HEK293T (cell line): Measurements from ENCODE around the gene CTBP1.

Experiments used
- CTCF ChIA-PET: fragments of 350-600 bp; formaldehyde crosslinking; extraction: SDS; loops from one replicate; lab custom pipeline; 2021; ENCODE audit warnings: antibody characterized with exemption, inconsistent platforms; lab: Yijun Ruan, JAX
- POLR2A ChIA-PET: fragments of 350-600 bp; formaldehyde crosslinking; extraction: SDS; loops from one replicate; lab custom pipeline; 2020; ENCODE audit warnings: antibody characterized with exemption, inconsistent platforms; lab: Yijun Ruan, JAX
- DNase-seq: peaks from one replicate; pipeline ENCODE4 v3.0.0; 2012; ENCODE audit warnings: mixed read lengths; ENCODE audit errors: extremely low spot score
- ARNT ChIP-seq: fragments of 450-650 bp; IDR thresholded peaks from 2 replicates; pipeline ENCODE4 v1.6.1; 2017; ENCODE audit warnings: mild to moderate bottlenecking
- BHLHE40 ChIP-seq: fragments of 450-650 bp; IDR thresholded peaks from 2 replicates; pipeline ENCODE4 v1.6.1; 2016; ENCODE audit warnings: mild to moderate bottlenecking, moderate library complexity, borderline replicate concordance
- CTBP1 ChIP-seq: fragments of 450-650 bp; IDR thresholded peaks from 2 replicates; pipeline ENCODE4 v1.6.1; 2016; ENCODE audit warnings: borderline replicate concordance
- ELF4 ChIP-seq: fragments of 450-650 bp; IDR thresholded peaks from 2 replicates; pipeline ENCODE4 v1.6.1; 2017; ENCODE audit warnings: antibody characterized with exemption
- FOXA1 ChIP-seq: fragments of 450-650 bp; IDR thresholded peaks from 2 replicates; pipeline ENCODE4 v1.6.1; 2016; ENCODE audit warnings: mild to moderate bottlenecking
- FOXK2 ChIP-seq: fragments of 450-650 bp; IDR thresholded peaks from 2 replicates; pipeline ENCODE4 v1.6.1; 2016; ENCODE audit warnings: mild to moderate bottlenecking
- FOXM1 ChIP-seq: fragments of 450-650 bp; IDR thresholded peaks from 2 replicates; pipeline ENCODE4 v1.6.1; 2017; ENCODE audit warnings: mild to moderate bottlenecking, borderline replicate concordance
- HDGF ChIP-seq: fragments of 450-650 bp; IDR thresholded peaks from 2 replicates; pipeline ENCODE4 v1.6.1; 2017; ENCODE audit warnings: antibody characterized with exemption, borderline replicate concordance
- L3MBTL2 ChIP-seq: fragments of 450-650 bp; conservative IDR thresholded peaks from 2 replicates; pipeline ENCODE4 v1.6.1; 2016; ENCODE audit warnings: mild to moderate bottlenecking
- LEF1 ChIP-seq: fragments of 450-650 bp; IDR thresholded peaks from 2 replicates; pipeline ENCODE4 v1.6.1; 2017; ENCODE audit warnings: mild to moderate bottlenecking, borderline replicate concordance
- NFRKB ChIP-seq: fragments of 450-650 bp; IDR thresholded peaks from 2 replicates; pipeline ENCODE4 v1.6.1; 2016; ENCODE audit warnings: mild to moderate bottlenecking, moderate library complexity
- SP1 ChIP-seq: fragments of 450-650 bp; IDR thresholded peaks from 2 replicates; pipeline ENCODE4 v1.6.1; 2017
- SUZ12 ChIP-seq: fragments of 450-650 bp; IDR thresholded peaks from 2 replicates; pipeline ENCODE4 v1.6.1; 2016; ENCODE audit warnings: mild to moderate bottlenecking
- TARDBP ChIP-seq: fragments of 450-650 bp; IDR thresholded peaks from 2 replicates; pipeline ENCODE4 v1.6.1; 2016
- ZNF384 ChIP-seq: fragments of 450-650 bp; IDR thresholded peaks from 2 replicates; pipeline ENCODE4 v1.6.1; 2016
- TF ChIP-seq, protein P1 (sequence below): fragments of 450-650 bp; IDR thresholded peaks from 2 replicates; pipeline ENCODE4 v1.6.1; 2016

CTBP1 gene

GRCh38 chr4:1255699-1256098 is 6.8 kb upstream of the CTBP1 start:
- TF ChIP-seq BHLHE40 = no peak
- TF ChIP-seq ELF4 = no peak
- TF ChIP-seq ZNF384 = no peak
- TF ChIP-seq FOXM1 = no peak
- no peak for TF ChIP-seq NFRKB
- TF ChIP-seq SP1 = no peak
- no peak for DNase-seq
- ChIA-PET CTCF (no interaction called here), POLR2A (no interaction called here)

DNA sequence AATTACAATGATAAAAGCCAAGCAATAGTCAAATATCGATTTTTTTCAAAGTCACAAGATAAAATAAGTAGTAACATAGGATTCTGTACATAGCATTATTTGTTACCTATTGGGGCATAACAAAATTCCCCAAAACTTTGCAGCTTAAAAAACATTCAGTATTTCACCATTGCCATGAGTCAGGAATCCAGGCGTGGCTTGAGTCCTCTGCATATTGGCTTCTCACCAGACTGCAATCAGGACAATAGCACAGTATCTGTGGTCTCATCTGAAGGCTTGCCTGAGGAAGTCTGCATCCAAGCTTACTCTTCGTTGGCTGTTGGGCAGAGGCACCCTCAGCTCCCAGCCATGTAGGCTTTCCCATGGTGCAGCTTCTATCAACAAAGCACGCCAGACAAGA is 6.2 kb upstream of the CTBP1 start:
- no peak for TF ChIP-seq FOXK2
- no peak for TF ChIP-seq FOXA1
- no peak for TF ChIP-seq ELF4
- TF ChIP-seq ARNT = no peak
- TF ChIP-seq, protein P1, sequence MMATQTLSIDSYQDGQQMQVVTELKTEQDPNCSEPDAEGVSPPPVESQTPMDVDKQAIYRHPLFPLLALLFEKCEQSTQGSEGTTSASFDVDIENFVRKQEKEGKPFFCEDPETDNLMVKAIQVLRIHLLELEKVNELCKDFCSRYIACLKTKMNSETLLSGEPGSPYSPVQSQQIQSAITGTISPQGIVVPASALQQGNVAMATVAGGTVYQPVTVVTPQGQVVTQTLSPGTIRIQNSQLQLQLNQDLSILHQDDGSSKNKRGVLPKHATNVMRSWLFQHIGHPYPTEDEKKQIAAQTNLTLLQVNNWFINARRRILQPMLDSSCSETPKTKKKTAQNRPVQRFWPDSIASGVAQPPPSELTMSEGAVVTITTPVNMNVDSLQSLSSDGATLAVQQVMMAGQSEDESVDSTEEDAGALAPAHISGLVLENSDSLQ = no peak
- no peak for TF ChIP-seq L3MBTL2
- TF ChIP-seq NFRKB = no peak
- no peak for TF ChIP-seq FOXM1
- no peak for TF ChIP-seq CTBP1
- TF ChIP-seq TARDBP = no peak
- ChIA-PET CTCF (no interaction called here), POLR2A (interaction anchor here (0.8 kb wide), 1 partner anchor 34 kb away, joined by 3 read pairs; no protein-coding TSS in a partner anchor)
- DNase-seq = no peak

DNA sequence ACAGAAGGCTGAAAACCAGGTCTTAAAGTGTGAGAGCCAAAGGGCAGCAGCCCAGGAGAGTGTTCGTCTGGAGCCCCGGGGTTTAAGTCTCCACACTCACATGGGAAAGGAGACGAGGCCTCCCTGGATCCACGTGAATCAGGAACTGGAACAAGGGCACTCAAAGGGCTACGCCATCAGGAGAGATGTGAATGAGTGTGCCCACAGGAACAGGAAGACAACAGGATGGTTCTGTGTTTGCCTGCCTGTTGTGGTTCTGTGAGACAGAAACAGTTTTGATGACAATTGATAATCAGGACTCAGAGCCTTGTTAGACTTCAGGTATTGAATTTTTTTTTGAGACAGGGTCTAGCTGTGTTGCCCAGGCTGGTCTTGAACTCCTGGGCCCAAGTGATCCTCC is 4.9 kb upstream of the CTBP1 start:
- TF ChIP-seq ZNF384 = no peak
- TF ChIP-seq HDGF = no peak
- no peak for TF ChIP-seq NFRKB
- no peak for TF ChIP-seq LEF1
- no peak for TF ChIP-seq FOXK2
- TF ChIP-seq ELF4 = no peak
- TF ChIP-seq BHLHE40 = no peak
- no peak for TF ChIP-seq CTBP1
- no peak for TF ChIP-seq SP1
- TF ChIP-seq TARDBP = no peak
- TF ChIP-seq FOXA1 = no peak
- no peak for TF ChIP-seq ARNT
- no peak for TF ChIP-seq L3MBTL2
- ChIA-PET POLR2A (no interaction called here), CTCF (no interaction called here)
- DNase-seq = no peak

GRCh38 chr4:1252928-1253492 is 4.1 kb upstream of the CTBP1 start:
- ChIA-PET POLR2A (no interaction called here), CTCF (no interaction called here)
- TF ChIP-seq HDGF (no peak), TARDBP (no peak), LEF1 (no peak), FOXA1 (no peak), ZNF384 (no peak), SUZ12 (no peak), NFRKB (no peak), FOXK2 (no peak), FOXM1 (no peak)
- TF ChIP-seq, protein P1 = no peak
- no peak for DNase-seq

GRCh38 chr4:1251773-1252066 is 2.8 kb upstream of the CTBP1 start:
- ChIA-PET CTCF (no interaction called here), POLR2A (interaction anchor here (1.0 to 2.0 kb wide), 2 partner anchors 37 to 95 kb away, joined by 6 to 15 read pairs; partner anchors contain the start of gene UVSSA)
- no peak for DNase-seq
- TF ChIP-seq NFRKB = no peak
- TF ChIP-seq, protein P1 = no peak
- no peak for TF ChIP-seq ARNT
- no peak for TF ChIP-seq CTBP1
- TF ChIP-seq BHLHE40 = no peak
- no peak for TF ChIP-seq FOXM1
- no peak for TF ChIP-seq L3MBTL2
- no peak for TF ChIP-seq TARDBP
- TF ChIP-seq FOXK2 = no peak
- TF ChIP-seq HDGF = no peak
- no peak for TF ChIP-seq ZNF384

- DNase-seq = no peak
- TF ChIP-seq HDGF (no peak), SUZ12 (no peak)
- ChIA-PET POLR2A (interaction anchor here (1.0 to 2.0 kb wide), 3 partner anchors 38 to 95 kb away, joined by 5 to 15 read pairs (median 6); partner anchors contain the start of genes MAEA and UVSSA), CTCF (interaction anchor here (0.6 kb wide), 1 partner anchor 17 kb away, joined by 3 read pairs; no protein-coding TSS in a partner anchor)
Measured at GRCh38 chr4:1250921-1251772, 2.2 kb upstream of the CTBP1 start.
